ENCODE measurements around the gene BAIAP3. TPM values are rescaled to one million over a fixed set of nuclear protein-coding genes. Genes with fewer than 3 reads are reported as not detected.

BAIAP3 gene
- total RNA-seq, 6 experiments from 2014 or later: 0.11 to 0.28 (median 0.16) TPM

DNA sequence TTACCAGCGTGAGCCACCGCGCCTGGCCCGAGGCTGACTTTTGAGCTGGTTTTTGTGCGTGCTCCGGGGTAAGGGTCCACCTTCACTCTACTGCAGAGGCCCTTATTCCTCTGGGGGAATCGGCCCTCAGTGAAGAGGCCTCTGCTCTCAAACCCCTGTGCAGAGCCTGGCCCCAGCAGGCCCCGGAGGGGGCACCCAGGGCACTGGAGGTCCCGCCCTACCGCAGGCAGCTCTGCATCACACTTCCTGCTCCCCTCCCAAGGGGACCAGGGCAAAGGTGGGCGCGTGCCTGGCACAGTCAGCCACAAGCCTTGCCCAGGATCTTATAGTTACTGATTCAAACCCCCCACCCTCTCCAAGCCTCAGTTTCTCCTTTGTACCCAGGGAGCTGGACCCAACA, 27.6 kb upstream of the BAIAP3 start:
- Mint-ChIP-seq H3K27ac (no peak overlapping the region), H3K36me3 (ENCODE audit: low read depth) (peaks cover 9% of the 10 kb centered on the region), H3K4me3 (no peak overlapping the region), H3K9me3 (no peaks in the 10 kb centered on the region), H3K27me3 (ENCODE audit: insufficient read depth) (peaks cover 6% of the 10 kb centered on the region), H3K4me1 (ENCODE audit: low read depth) (peaks cover 4% of the 10 kb centered on the region)
- DNase-seq: no peak
- TF ChIP-seq CTCF (IDR thresholded peaks at IDR 0.05): no peak

DNA sequence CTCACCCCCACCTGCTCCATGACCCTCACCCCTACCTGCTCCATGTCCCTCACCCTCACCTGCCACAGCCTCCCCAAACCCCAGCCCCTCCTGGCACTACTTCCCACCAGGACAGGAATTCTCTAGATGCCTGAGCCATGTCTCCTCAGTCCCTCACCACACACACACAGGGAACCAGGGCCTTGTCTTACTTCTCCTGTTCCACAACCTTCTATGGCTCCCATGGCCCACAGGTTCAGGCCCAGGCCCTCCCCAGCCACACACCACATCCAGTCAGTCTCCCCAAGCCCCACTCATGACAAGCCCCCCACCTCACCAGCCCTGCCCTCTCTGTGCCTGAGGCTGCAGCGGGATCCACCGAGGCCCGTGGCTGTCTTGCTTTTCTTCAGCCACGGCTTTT, 27.1 kb upstream of the BAIAP3 start:
- Mint-ChIP-seq H3K36me3 (ENCODE audit: low read depth) (peaks cover 12% of the 10 kb centered on the region), H3K27ac (no peak overlapping the region)
- TF ChIP-seq CTCF (IDR thresholded peaks at IDR 0.05): no peak

DNA sequence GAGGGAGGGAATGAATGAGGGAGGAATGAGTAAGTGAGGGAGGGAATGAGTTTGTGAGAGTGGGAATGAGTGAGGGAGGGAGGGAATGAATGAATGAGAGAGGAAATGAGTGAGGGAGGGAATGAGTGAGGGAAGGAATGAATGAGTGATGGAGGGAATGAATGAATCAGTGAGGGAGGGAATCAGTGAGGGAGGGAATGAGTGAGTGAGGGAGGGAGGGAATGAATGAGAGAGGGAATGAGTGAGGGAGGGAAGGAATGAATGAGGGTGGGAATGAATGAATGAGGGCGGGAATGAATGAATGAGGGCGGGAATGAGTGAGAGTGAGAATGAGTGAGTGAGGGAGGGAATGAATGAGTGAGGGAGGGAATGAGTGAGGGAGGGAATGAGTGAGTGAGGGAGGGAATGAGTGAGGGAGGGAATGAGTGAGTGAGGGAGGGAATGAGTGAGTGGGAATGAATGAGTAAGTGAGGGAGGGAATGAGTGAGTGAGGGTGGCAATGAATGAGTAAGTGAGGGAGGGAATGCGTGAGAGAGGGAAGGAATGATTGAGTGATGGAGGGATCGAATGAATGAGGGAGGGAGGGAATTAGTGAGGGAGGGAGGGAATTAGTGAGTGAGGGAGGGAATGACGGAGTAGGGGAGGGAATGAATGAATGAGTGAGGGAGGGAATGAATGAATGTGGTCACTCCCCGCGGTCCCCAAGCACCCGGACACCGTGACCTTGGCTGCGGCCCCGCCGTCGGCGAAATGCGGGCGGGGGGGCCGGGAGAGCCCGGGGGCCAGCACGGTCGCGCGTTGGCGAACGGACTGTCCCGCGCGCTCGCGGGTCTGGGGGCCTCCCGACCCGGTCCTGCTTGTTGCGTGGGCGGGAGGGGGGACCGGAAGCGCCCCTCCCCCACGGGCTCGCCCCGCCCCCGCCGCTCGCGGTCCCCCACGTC, 25.1 kb upstream of the BAIAP3 start:
- H3K27me3 Mint-ChIP-seq (ENCODE audit: insufficient read depth): peaks cover 2% of the 10 kb centered on the region; the same call in 1 of the 2 replicates
- TF ChIP-seq CTCF (IDR thresholded peaks at IDR 0.05): no peak
- DNase-seq: peak; percentile 44
- H3K27ac Mint-ChIP-seq: peak overlapping the region; percentile 99
- no peaks in the 10 kb centered on the region for H3K9me3 Mint-ChIP-seq
- H3K4me1 Mint-ChIP-seq (ENCODE audit: low read depth): peaks cover 14% of the 10 kb centered on the region
- peaks cover 12% of the 10 kb centered on the region for H3K36me3 Mint-ChIP-seq (ENCODE audit: low read depth)
- H3K4me3 Mint-ChIP-seq: peak overlapping the region; percentile 88

More for the DNA sequence above, 27.1 kb upstream of the BAIAP3 start:
- H3K4me3 Mint-ChIP-seq: no peak overlapping the region
- DNase-seq: no peak
- peaks cover 9% of the 10 kb centered on the region for H3K4me1 Mint-ChIP-seq (ENCODE audit: low read depth)
- H3K27me3 Mint-ChIP-seq (ENCODE audit: insufficient read depth): peaks cover 6% of the 10 kb centered on the region
- no peaks in the 10 kb centered on the region for H3K9me3 Mint-ChIP-seq

- no peak for TF ChIP-seq CTCF (IDR thresholded peaks at IDR 0.05)
- H3K4me1 Mint-ChIP-seq (ENCODE audit: low read depth): peaks cover 14% of the 10 kb centered on the region
- peak within 1 kb of the TSS; percentile 97 for H3K4me3 Mint-ChIP-seq
- H3K9me3 Mint-ChIP-seq: no peaks in the 10 kb centered on the region
- DNase-seq: peak; percentile 97
- H3K36me3 Mint-ChIP-seq (ENCODE audit: low read depth): peaks cover 13% of the 10 kb centered on the region
- peaks cover 2% of the 10 kb centered on the region; the same call in 1 of the 2 replicates for H3K27me3 Mint-ChIP-seq (ENCODE audit: insufficient read depth)
- peak within 1 kb of the TSS; percentile 99 for H3K27ac Mint-ChIP-seq
Measured at GRCh38 chr16:1308977-1309885, 24.2 kb upstream of the BAIAP3 start, which contains the start of gene UBE2I. TSS of gene UBE2I (plus strand) at chr16:1309636. CDS start at chr16:1314031, 4,395 bp downstream.

Measured in HFFc6 (cell line).